HepG2 (cell line): ENCODE measurements around the gene TNK1. TPM values are rescaled to one million over a fixed set of nuclear protein-coding genes. Genes with fewer than 3 reads are reported as not detected.

Source experiments
- CENPX ChIP-seq: sonication (generic); formaldehyde crosslinking; IDR thresholded peaks from 2 replicates; pipeline ENCODE4 v1.9.0; 2021; ENCODE audit warnings: mild to moderate bottlenecking, missing genetic modification reagents, moderate library complexity
- GATAD1 ChIP-seq: IDR thresholded peaks from 2 replicates; pipeline ENCODE4 v1.6.1; 2016; ENCODE audit warnings: missing genetic modification reagents, missing compliant biosample characterization
- IKZF1 ChIP-seq: fragments of 450-650 bp; IDR thresholded peaks from 2 replicates; pipeline ENCODE4 v1.7.1; 2016
- IRX3 ChIP-seq: sonication (generic); formaldehyde crosslinking; IDR thresholded peaks from 2 replicates; pipeline ENCODE4 v1.8.1; 2023; ENCODE audit warnings: mild to moderate bottlenecking, low read depth, missing genetic modification reagents, borderline replicate concordance
- KLF11 ChIP-seq: IDR thresholded peaks from 2 replicates; pipeline ENCODE4 v1.6.1; 2016; ENCODE audit warnings: missing compliant biosample characterization
- LCORL ChIP-seq, 2 experiments: fragments of 450-650 bp in 1 of 2; sonication (generic) in 1 of 2; formaldehyde crosslinking in 1 of 2; IDR thresholded peaks; 2 replicates each; pipeline versions ENCODE4 v1.5.0 to v1.6.1; 2017 to 2020; ENCODE audit warnings: antibody characterized with exemption in 1 of 2, missing genetic modification reagents in 1 of 2
- PATZ1 ChIP-seq: sonication (generic); formaldehyde crosslinking; IDR thresholded peaks from 2 replicates; pipeline ENCODE4 v1.4.0; 2020; ENCODE audit warnings: missing genetic modification reagents
- SP1 ChIP-seq, 2 experiments: fragments of 450-650 bp in 1 of 2; sonication (generic) in 1 of 2; formaldehyde crosslinking in 1 of 2; IDR thresholded peaks; 2 replicates each; pipeline versions ENCODE4 v1.4.0 to v1.6.1; 2016 to 2020; ENCODE audit warnings: missing genetic modification reagents in 1 of 2
- TRIM22 ChIP-seq: fragments of 450-650 bp; IDR thresholded peaks from 2 replicates; pipeline ENCODE4 v1.6.1; 2017
- ZMYM2 ChIP-seq: sonication (generic); formaldehyde crosslinking; IDR thresholded peaks from 2 replicates; pipeline ENCODE4 v1.8.0; 2022; ENCODE audit warnings: mild to moderate bottlenecking, missing genetic modification reagents
- ZNF235 ChIP-seq: sonication (generic); formaldehyde crosslinking; IDR thresholded peaks from 2 replicates; pipeline ENCODE4 v1.8.1; 2023; ENCODE audit warnings: mild to moderate bottlenecking, missing genetic modification reagents, borderline replicate concordance
- ZNF281 ChIP-seq: sonication (generic); formaldehyde crosslinking; IDR thresholded peaks from 2 replicates; pipeline ENCODE4 v1.4.0; 2020; ENCODE audit warnings: missing genetic modification reagents, borderline replicate concordance
- ZNF563 ChIP-seq: sonication (generic); formaldehyde crosslinking; IDR thresholded peaks from 2 replicates; pipeline ENCODE4 v1.8.0; 2022; ENCODE audit warnings: mild to moderate bottlenecking, moderate library complexity, missing genetic modification reagents
- ZNF574 ChIP-seq: sonication (generic); formaldehyde crosslinking; IDR thresholded peaks from 2 replicates; pipeline ENCODE4 v1.4.0; 2020; ENCODE audit warnings: missing genetic modification reagents
- ZNF746 ChIP-seq: sonication (generic); formaldehyde crosslinking; IDR thresholded peaks from 2 replicates; pipeline ENCODE4 v1.8.0; 2022; ENCODE audit warnings: mild to moderate bottlenecking, missing genetic modification reagents
- ZNF749 ChIP-seq: sonication (generic); formaldehyde crosslinking; IDR thresholded peaks from 2 replicates; pipeline ENCODE4 v1.8.0; 2022; ENCODE audit warnings: mild to moderate bottlenecking, missing genetic modification reagents, moderate library complexity, borderline replicate concordance
- ZNF891 ChIP-seq: sonication (generic); formaldehyde crosslinking; IDR thresholded peaks from 2 replicates; pipeline ENCODE4 v1.5.0; 2020; ENCODE audit warnings: mild to moderate bottlenecking, missing genetic modification reagents
- ZSCAN5A ChIP-seq: sonication (generic); formaldehyde crosslinking; IDR thresholded peaks from 2 replicates; pipeline ENCODE4 v1.8.0; 2022; ENCODE audit warnings: mild to moderate bottlenecking, missing genetic modification reagents, borderline replicate concordance
- polyA plus RNA-seq, 8 experiments: library from polyadenylated mRNA; depleted of rRNA in 3 of 8; stranded (reverse) in 7 of 8; unstranded in 1 of 8; fragments of >200 nt; fragmentation: Illumina TruSeq in 4 of 8; extraction: Trizol in 4 of 8; gene quantifications; 2 replicates each; pipeline versions ENCODE4 v1.2.1 to v1.2.3, GENCODE V29; 2011 to 2016; ENCODE audit warnings: low read depth in 4 of 8, missing spikeins in 1 of 8, mixed read lengths in 1 of 8; ENCODE audit not compliant: insufficient read depth in 1 of 8
- total RNA-seq, 5 experiments: library from RNA; depleted of rRNA; stranded (reverse); fragments of >200 nt; fragmentation: Illumina TruSeq; extraction: Trizol; gene quantifications; 2 replicates each; pipeline ENCODE4 v1.2.3, GENCODE V29; 2016; ENCODE audit warnings: low read depth in 1 of 5

The TNK1 gene
- total and polyA plus RNA-seq, 2 of the 13 experiments (the other 11 are each of a cell fraction or from before 2014, with no cell fraction given) = 2.0 to 3.5 TPM

- TF ChIP-seq ZNF281 (CRISPR knock-in tag) = no peak; the same call in 1 of the 2 replicates
- TF ChIP-seq PATZ1 (CRISPR knock-in tag) = peak; percentile 80
- TF ChIP-seq ZNF235 (CRISPR knock-in tag) = no peak
- TF ChIP-seq CENPX (CRISPR knock-in tag) = no peak
- no peak for TF ChIP-seq ZSCAN5A (CRISPR knock-in tag)
- peak; percentile 45; the same call in 1 of the 2 replicates for TF ChIP-seq ZNF574 (CRISPR knock-in tag)
- TF ChIP-seq SP1 (IDR thresholded peaks at IDR 0.05) = no peak
- TF ChIP-seq SP1 (CRISPR knock-in tag; IDR thresholded peaks at IDR 0.05) = peak; percentile 48; the same call in 1 of the 2 replicates
- no peak for TF ChIP-seq KLF11 (CRISPR knock-in tag)
- no peak for TF ChIP-seq TRIM22
- TF ChIP-seq ZNF749 (CRISPR knock-in tag) = no peak
- no peak for TF ChIP-seq ZNF746
- no peak for TF ChIP-seq ZNF563
- TF ChIP-seq IRX3 (CRISPR knock-in tag) = no peak
- peak; percentile 58; the same call in 1 of the 2 replicates for TF ChIP-seq ZNF891 (CRISPR knock-in tag)
- TF ChIP-seq LCORL (IDR thresholded peaks at IDR 0.05) = no peak
- TF ChIP-seq LCORL (CRISPR knock-in tag; IDR thresholded peaks at IDR 0.05) = peak; percentile 72
- TF ChIP-seq GATAD1 (CRISPR knock-in tag) = 0 out of 2 replicates have a peak, but pooled peaks have one; percentile 46
- TF ChIP-seq ZMYM2 (CRISPR knock-in tag) = no peak
- TF ChIP-seq IKZF1 = no peak
Measured at GRCh38 chr17:7356072-7356549, 24.8 kb upstream of the TNK1 start (continued).
